WTC11 (cell line): ENCODE results near the gene SH3GL3. TPM values are rescaled to one million over a fixed set of nuclear protein-coding genes. Genes with fewer than 3 reads are reported as not detected.

Source experiments
- ATAC-seq: fragments of 200-7000 bp; cut with Tn5 transposase; 2 replicates; pipeline ENCODE4 v1.10.0; 2021; ENCODE audit warnings: mild to moderate bottlenecking, moderate library complexity
- CTCF ChIA-PET: fragments of 300-600 bp; sonication (Branson Sonifier 250); formaldehyde crosslinking; loops from one replicate; lab custom pipeline; 2021; ENCODE audit warnings: antibody characterized with exemption; lab: Charles Lee
- POLR2A ChIA-PET: fragments of 350-600 bp; sonication (Branson Sonifier 250); formaldehyde crosslinking; loops from one replicate; lab custom pipeline; 2021; ENCODE audit warnings: antibody characterized with exemption; lab: Charles Lee
- DNase-seq: peaks from one replicate; pipeline ENCODE4 v3.0.0; 2021; ENCODE audit warnings: low spot score
- H3K27ac Mint-ChIP-seq: 2 replicates; pipeline ENCODE4 v1.8.0; 2021; ENCODE audit warnings: mixed read lengths
- H3K27me3 Mint-ChIP-seq: 2 replicates; pipeline ENCODE4 v1.8.0; 2021; ENCODE audit warnings: low read depth, mild to moderate bottlenecking, moderate library complexity, mixed read lengths
- H3K36me3 Mint-ChIP-seq: 2 replicates; pipeline ENCODE4 v1.8.0; 2021; ENCODE audit warnings: mixed read lengths
- H3K4me1 Mint-ChIP-seq: 2 replicates; pipeline ENCODE4 v1.8.0; 2022; ENCODE audit warnings: mixed read lengths
- H3K4me3 Mint-ChIP-seq: 2 replicates; pipeline ENCODE4 v1.8.0; 2021; ENCODE audit warnings: mild to moderate bottlenecking, moderate library complexity, mixed read lengths
- H3K9me3 Mint-ChIP-seq: 2 replicates; pipeline ENCODE4 v1.8.0; 2021; ENCODE audit warnings: mixed read lengths
- ATF3 ChIP-seq: sonication (generic); formaldehyde crosslinking; conservative IDR thresholded peaks from 2 replicates; pipeline ENCODE4 v1.8.1; 2022; ENCODE audit warnings: mild to moderate bottlenecking, missing genetic modification reagents
- ATF6 ChIP-seq: sonication (generic); formaldehyde crosslinking; IDR thresholded peaks from 2 replicates; pipeline ENCODE4 v1.8.1; 2023; ENCODE audit warnings: mild to moderate bottlenecking, missing genetic modification reagents
- CREB1 ChIP-seq: sonication (generic); formaldehyde crosslinking; IDR thresholded peaks from 2 replicates; pipeline ENCODE4 v1.8.0; 2023; ENCODE audit warnings: mild to moderate bottlenecking, missing genetic modification reagents
- E2F1 ChIP-seq: sonication (generic); formaldehyde crosslinking; IDR thresholded peaks from 2 replicates; pipeline ENCODE4 v1.8.0; 2022; ENCODE audit warnings: mild to moderate bottlenecking, missing genetic modification reagents
- ELF4 ChIP-seq: sonication (generic); formaldehyde crosslinking; IDR thresholded peaks from 2 replicates; pipeline ENCODE4 v1.8.1; 2022; ENCODE audit warnings: low read depth, mild to moderate bottlenecking, moderate library complexity, missing genetic modification reagents
- ESRRA ChIP-seq: sonication (generic); formaldehyde crosslinking; IDR thresholded peaks from 2 replicates; pipeline ENCODE4 v1.8.1; 2022; ENCODE audit warnings: mild to moderate bottlenecking, missing genetic modification reagents, borderline replicate concordance
- FOXP1 ChIP-seq: sonication (generic); formaldehyde crosslinking; IDR thresholded peaks from 2 replicates; pipeline ENCODE4 v1.8.0; 2022; ENCODE audit warnings: missing genetic modification reagents, mild to moderate bottlenecking, moderate library complexity, borderline replicate concordance
- FOXP4 ChIP-seq: sonication (generic); formaldehyde crosslinking; IDR thresholded peaks from 2 replicates; pipeline ENCODE4 v1.8.0; 2022; ENCODE audit warnings: mild to moderate bottlenecking, missing genetic modification reagents
- GRHL2 ChIP-seq: fragments of 250-450 bp; sonication (Bioruptor Pico); IDR thresholded peaks from 2 replicates; pipeline ENCODE4 v1.8.0; 2022; ENCODE audit warnings: mild to moderate bottlenecking, moderate library complexity; ENCODE audit not compliant: insufficient replicate concordance, severe bottlenecking
- JAZF1 ChIP-seq: fragments of 250-450 bp; sonication (Bioruptor Pico); IDR thresholded peaks from 2 replicates; pipeline ENCODE4 v1.9.0; 2021; ENCODE audit warnings: moderate library complexity, mild to moderate bottlenecking, inconsistent platforms
- MAX ChIP-seq: sonication (generic); formaldehyde crosslinking; IDR thresholded peaks from 2 replicates; pipeline ENCODE4 v1.8.0; 2022; ENCODE audit warnings: mild to moderate bottlenecking, missing genetic modification reagents
- NFE2L1 ChIP-seq: sonication (generic); formaldehyde crosslinking; IDR thresholded peaks from 2 replicates; pipeline ENCODE4 v1.8.1; 2023; ENCODE audit warnings: missing genetic modification reagents
- PREB ChIP-seq: sonication (generic); formaldehyde crosslinking; IDR thresholded peaks from 2 replicates; pipeline ENCODE4 v1.8.1; 2022; ENCODE audit warnings: mild to moderate bottlenecking, missing genetic modification reagents, moderate library complexity, borderline replicate concordance
- RELA ChIP-seq: sonication (generic); formaldehyde crosslinking; IDR thresholded peaks from 2 replicates; pipeline ENCODE4 v1.8.1; 2022; ENCODE audit warnings: missing genetic modification reagents, mild to moderate bottlenecking, borderline replicate concordance
- SMAD4 ChIP-seq: sonication (generic); formaldehyde crosslinking; IDR thresholded peaks from 2 replicates; pipeline ENCODE4 v1.8.0; 2022; ENCODE audit warnings: mild to moderate bottlenecking, missing genetic modification reagents
- TEAD1 ChIP-seq: sonication (generic); formaldehyde crosslinking; IDR thresholded peaks from 2 replicates; pipeline ENCODE4 v1.8.0; 2022; ENCODE audit warnings: mild to moderate bottlenecking, missing genetic modification reagents
- ZMAT4 ChIP-seq: fragments of 250-450 bp; sonication (Bioruptor Pico); IDR thresholded peaks from 2 replicates; pipeline ENCODE4 v1.9.0; 2021; ENCODE audit warnings: mild to moderate bottlenecking
- ZNF121 ChIP-seq: sonication (generic); formaldehyde crosslinking; IDR thresholded peaks from 2 replicates; pipeline ENCODE4 v1.8.0; 2023; ENCODE audit warnings: missing genetic modification reagents
- ZNF317 ChIP-seq: sonication (generic); formaldehyde crosslinking; IDR thresholded peaks from 2 replicates; pipeline ENCODE4 v1.8.1; 2023; ENCODE audit warnings: low read depth, mild to moderate bottlenecking, moderate library complexity, missing genetic modification reagents, borderline replicate concordance
- ZNF423 ChIP-seq: fragments of 250-450 bp; sonication (Bioruptor Pico); IDR thresholded peaks from 2 replicates; pipeline ENCODE4 v2.1.2; 2022; ENCODE audit warnings: mild to moderate bottlenecking, moderate library complexity
- ZNF425 ChIP-seq: fragments of 250-450 bp; sonication (Bioruptor Pico); conservative IDR thresholded peaks from 2 replicates; pipeline ENCODE4 v1.9.0; 2021; ENCODE audit warnings: mild to moderate bottlenecking
- ZNF512 ChIP-seq: sonication (generic); formaldehyde crosslinking; IDR thresholded peaks from 2 replicates; pipeline ENCODE4 v1.8.1; 2022; ENCODE audit warnings: missing genetic modification reagents, borderline replicate concordance
- total RNA-seq: library from RNA; stranded (reverse); gene quantifications from 3 replicates; pipeline ENCODE4 v1.2.3, GENCODE V29; 2021

The SH3GL3 gene
- total RNA-seq, 1 experiment from 2014 or later, result 9.2 TPM

- TF ChIP-seq ESRRA (CRISPR knock-in tag) (no peak), ZNF425 (CRISPR knock-in tag) (no peak), ATF6 (no peak), ELF4 (CRISPR knock-in tag) (no peak)
Measured at GRCh38 chr15:83487519-83487918, 40.4 kb downstream of the SH3GL3 start (continued).

GRCh38 chr15:83489690-83490089, 42.5 kb downstream of the SH3GL3 start:
- H3K4me1 Mint-ChIP-seq, result no peaks in the 10 kb centered on the region
- peaks cover 25% of the 10 kb centered on the region for H3K9me3 Mint-ChIP-seq
- no peak overlapping the region for H3K4me3 Mint-ChIP-seq
- DNase-seq (no peak), ATAC-seq (no peak)
- POLR2A ChIA-PET, result no interaction called here
- no peak overlapping the region for H3K27ac Mint-ChIP-seq
- H3K36me3 Mint-ChIP-seq, result peaks cover 10% of the 10 kb centered on the region
- no peaks in the 10 kb centered on the region for H3K27me3 Mint-ChIP-seq
- CTCF ChIA-PET, result no interaction called here
- no peak for TF ChIP-seq TEAD1 (CRISPR knock-in tag)
- TF ChIP-seq JAZF1 (CRISPR knock-in tag), result no peak
- no peak for TF ChIP-seq GRHL2 (CRISPR knock-in tag)
- no peak for TF ChIP-seq ZNF121
- TF ChIP-seq ZMAT4 (CRISPR knock-in tag), result no peak
- TF ChIP-seq NFE2L1, result no peak
- TF ChIP-seq ZNF423 (CRISPR knock-in tag), result no peak
- TF ChIP-seq RELA (CRISPR knock-in tag), result no peak
- TF ChIP-seq ATF3 (CRISPR knock-in tag), result no peak
- no peak for TF ChIP-seq ZNF512 (CRISPR knock-in tag)
- TF ChIP-seq ZNF317, result no peak
- TF ChIP-seq FOXP1, result no peak
- no peak for TF ChIP-seq ATF6
- TF ChIP-seq PREB (CRISPR knock-in tag), result no peak
- TF ChIP-seq FOXP4, result no peak
- no peak for TF ChIP-seq CREB1 (CRISPR knock-in tag)
- TF ChIP-seq SMAD4 (CRISPR knock-in tag), result no peak
- TF ChIP-seq MAX (CRISPR knock-in tag), result no peak
- TF ChIP-seq E2F1 (CRISPR knock-in tag), result no peak
